ENCODE data around the gene RNASE3.
"Not testable (repeated sequence)": the region's sequence is repeated elsewhere in the genome, so short reads cannot be mapped to it uniquely, and the experiment has no call there.

Gene RNASE3

DNA sequence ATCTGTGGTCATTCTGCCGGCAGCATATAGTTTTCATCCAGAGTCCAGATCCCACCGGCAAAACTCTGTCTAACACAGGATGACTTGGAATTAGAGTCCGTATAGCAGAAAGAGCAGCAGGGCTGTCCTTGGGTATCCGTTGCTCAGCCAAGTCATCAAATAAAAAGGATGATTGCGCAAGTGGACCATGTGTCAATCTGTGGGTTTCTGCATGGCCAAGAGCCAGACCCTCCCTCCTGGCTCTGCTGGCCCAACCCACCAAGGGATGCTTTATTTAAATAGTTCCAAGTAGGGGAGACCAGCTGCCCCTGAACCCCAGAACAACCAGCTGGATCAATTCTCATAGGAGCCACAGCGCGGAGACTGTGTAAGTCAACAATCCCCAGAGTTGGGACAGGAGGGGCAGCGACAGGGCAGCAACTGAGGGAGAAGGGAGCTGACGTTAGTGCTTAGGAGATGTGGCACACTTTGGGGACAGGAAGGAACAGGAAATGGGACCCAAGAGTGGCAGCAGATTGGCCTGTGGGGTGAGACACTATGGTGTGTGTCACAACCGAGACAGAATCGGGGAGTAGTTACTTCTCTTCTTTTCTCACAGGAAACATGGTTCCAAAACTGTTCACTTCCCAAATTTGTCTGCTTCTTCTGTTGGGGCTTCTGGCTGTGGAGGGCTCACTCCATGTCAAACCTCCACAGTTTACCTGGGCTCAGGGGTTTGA is 28.0 kb downstream of the RNASE3 start:
- DNase-seq (ENCODE audit: low spot score) = not testable (repeated sequence)

DNA sequence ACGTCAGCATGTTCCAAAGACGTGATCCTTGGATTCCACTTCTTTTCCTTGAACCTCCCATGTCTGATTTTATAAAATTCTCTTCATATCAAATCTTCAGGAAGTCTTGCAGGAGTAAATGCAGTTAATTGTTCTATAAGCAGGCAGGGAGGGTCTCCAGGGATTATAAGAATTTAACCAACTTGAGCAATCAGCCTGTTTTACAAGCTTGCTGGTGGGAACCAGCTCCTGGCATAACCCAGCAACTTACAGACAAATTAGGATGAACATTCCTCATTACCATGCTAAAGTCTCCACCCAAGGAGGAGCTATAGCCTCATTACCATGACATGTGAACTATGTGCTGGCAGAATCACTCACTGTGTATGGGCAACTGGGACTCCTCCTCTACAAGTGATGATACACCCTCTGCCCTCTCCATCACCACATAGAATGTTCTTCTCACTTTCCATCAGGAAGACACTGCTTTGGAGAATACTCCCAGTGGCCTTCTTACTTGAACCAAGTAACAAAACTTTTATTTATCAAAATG is 32.6 kb downstream of the RNASE3 start:
- not testable (repeated sequence) for DNase-seq (ENCODE audit: low spot score)

DNA sequence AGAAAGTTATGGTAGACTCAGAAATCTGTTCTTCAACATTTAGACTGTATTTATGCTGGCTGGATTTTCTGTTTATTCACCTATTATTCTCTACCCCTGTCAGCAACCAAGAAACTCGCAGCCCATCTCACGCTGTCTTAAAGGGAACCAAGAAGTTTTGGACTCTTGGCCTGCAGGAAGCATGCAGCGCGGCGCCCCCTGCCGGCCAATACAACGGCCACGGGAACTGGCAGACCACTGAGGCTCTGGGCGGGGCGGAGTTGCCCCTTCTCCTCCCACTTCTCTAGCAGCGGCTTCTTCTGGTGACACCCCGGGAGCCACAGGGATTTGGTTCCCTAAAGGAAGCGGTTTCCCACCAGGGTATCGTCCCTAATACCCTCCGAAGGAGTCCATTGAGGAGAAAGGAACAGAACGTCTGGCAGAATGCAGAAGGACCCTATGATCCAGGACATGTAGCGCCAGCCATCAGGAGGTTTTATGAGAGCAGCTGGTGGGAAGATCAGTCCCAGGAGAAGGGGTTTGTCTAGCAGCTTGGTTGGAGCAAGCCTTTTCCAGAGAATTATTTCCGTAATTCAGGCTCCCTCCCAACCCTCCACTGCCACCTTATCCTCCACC is 43.1 kb downstream of the RNASE3 start:
- peak; percentile 53 for DNase-seq (ENCODE audit: low spot score)

DNA sequence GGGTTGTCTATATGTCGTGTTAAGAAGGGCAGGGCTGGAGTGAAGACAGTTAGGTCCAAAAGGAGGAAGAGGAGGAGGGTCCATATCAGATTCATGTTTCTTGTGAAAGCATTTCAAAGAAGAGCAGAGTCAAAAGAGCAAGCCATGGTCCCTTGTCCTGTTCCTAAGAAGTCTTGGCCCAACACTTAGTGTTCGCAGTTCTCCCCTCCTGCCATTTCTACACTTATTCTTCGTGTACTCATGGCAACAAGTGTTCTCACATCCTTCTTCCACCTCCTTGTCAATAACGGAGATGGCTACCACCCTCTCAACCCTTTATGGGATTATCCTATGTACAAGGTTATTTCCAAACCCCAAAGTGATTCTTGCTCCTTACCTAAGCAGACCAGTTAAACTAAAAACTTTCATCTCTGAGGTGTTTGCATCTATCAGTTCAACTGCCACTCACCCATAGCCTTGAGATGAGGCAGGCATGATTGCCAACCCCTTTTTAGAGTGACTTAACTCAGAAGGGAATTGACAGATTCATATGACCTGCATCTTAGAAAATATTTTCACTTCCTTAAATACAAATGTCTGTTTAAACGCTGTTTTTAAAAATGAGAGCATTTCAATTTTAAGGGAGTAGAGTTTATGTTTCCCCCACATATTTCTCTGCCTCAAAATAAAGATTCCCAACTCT is 44.3 kb downstream of the RNASE3 start:
- no peak for DNase-seq (ENCODE audit: low spot score)

Measured in D341Med (cell line).